ENCODE results near the gene C12orf57. TPM values are rescaled to one million over a fixed set of nuclear protein-coding genes. Genes with fewer than 3 reads are reported as not detected.

The C12orf57 gene
- total RNA-seq, 1 experiment from 2014 or later, result 158 TPM

DNA sequence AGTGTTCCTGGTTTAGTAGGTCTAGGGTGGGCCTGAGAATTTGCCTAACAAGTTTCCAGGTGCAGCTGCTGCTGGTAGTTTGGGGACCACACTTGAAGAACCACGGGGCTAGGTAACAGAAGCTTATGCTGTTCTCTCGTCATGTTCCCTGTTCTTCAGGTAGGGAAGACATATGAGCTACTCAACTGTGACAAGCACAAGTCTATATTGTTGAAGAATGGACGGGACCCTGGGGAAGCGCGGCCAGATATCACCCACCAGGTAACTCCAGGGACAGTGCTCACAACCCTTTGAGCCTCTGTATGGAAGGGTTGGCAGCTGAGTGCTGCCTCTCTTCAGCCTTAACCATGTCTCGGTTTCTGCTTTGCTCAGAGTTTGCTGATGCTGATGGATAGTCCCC lies 30.4 kb downstream of the C12orf57 start (continued):
- TF ChIP-seq, protein P1, sequence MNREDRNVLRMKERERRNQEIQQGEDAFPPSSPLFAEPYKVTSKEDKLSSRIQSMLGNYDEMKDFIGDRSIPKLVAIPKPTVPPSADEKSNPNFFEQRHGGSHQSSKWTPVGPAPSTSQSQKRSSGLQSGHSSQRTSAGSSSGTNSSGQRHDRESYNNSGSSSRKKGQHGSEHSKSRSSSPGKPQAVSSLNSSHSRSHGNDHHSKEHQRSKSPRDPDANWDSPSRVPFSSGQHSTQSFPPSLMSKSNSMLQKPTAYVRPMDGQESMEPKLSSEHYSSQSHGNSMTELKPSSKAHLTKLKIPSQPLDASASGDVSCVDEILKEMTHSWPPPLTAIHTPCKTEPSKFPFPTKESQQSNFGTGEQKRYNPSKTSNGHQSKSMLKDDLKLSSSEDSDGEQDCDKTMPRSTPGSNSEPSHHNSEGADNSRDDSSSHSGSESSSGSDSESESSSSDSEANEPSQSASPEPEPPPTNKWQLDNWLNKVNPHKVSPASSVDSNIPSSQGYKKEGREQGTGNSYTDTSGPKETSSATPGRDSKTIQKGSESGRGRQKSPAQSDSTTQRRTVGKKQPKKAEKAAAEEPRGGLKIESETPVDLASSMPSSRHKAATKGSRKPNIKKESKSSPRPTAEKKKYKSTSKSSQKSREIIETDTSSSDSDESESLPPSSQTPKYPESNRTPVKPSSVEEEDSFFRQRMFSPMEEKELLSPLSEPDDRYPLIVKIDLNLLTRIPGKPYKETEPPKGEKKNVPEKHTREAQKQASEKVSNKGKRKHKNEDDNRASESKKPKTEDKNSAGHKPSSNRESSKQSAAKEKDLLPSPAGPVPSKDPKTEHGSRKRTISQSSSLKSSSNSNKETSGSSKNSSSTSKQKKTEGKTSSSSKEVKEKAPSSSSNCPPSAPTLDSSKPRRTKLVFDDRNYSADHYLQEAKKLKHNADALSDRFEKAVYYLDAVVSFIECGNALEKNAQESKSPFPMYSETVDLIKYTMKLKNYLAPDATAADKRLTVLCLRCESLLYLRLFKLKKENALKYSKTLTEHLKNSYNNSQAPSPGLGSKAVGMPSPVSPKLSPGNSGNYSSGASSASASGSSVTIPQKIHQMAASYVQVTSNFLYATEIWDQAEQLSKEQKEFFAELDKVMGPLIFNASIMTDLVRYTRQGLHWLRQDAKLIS (CRISPR knock-in tag; IDR thresholded peaks at IDR 0.05; ENCODE audit: borderline replicate concordance), result no peak

DNA sequence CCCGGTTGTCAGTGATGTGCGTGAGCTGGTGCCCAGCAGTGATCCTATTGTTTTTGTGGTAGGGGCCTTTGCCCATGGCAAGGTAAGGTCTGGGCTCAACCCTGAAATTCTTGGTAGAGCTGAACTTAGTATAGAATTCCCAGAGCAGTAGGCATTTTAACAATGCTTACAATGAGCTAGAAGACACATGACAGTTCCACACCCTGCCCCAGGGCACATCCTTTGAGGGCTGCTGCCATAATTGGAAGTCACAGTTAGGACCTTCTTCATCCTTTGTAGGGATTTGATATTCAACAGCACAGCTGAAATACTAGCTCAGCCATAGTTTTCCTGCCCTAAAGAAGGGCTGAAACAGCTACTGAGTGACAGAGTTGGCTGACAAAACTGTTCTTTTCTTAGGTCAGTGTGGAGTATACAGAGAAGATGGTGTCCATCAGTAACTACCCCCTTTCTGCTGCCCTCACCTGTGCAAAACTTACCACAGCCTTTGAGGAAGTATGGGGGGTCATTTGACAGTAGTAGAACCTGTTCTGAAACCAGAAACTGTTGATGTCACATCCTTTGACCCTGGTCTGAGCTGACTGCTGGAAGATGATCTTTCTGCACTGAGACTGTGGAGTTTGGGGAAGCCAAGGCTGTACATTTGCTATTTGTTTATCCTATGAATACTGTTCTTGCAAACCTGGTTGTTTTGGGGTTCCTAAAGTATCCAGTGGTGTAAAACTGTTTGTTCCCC lies 31.6 kb downstream of the C12orf57 start:
- Mint-ChIP-seq H3K4me3 (no peak overlapping the region), H3K27me3 (ENCODE audit: low read depth) (no peaks in the 10 kb centered on the region), H3K4me1 (peaks cover 10% of the 10 kb centered on the region), H3K27ac (no peak overlapping the region), H3K9me3 (no peaks in the 10 kb centered on the region), H3K36me3 (peaks cover 60% of the 10 kb centered on the region)
- CTCF ChIA-PET, result interaction anchor here (1.2 to 1.8 kb wide), 3 partner anchors 13 to 103 kb away, joined by 4 to 5 read pairs (median 4); partner anchors contain the start of gene SPSB2
- POLR2A ChIA-PET, result interaction anchor here (0.7 to 1.2 kb wide), 3 partner anchors 30 to 102 kb away, joined by 3 read pairs; partner anchors contain the start of genes LPCAT3 and SPSB2
- DNase-seq (ENCODE audit: low spot score), result no peak
- ATAC-seq, result no peak
- TF ChIP-seq, protein P2, sequence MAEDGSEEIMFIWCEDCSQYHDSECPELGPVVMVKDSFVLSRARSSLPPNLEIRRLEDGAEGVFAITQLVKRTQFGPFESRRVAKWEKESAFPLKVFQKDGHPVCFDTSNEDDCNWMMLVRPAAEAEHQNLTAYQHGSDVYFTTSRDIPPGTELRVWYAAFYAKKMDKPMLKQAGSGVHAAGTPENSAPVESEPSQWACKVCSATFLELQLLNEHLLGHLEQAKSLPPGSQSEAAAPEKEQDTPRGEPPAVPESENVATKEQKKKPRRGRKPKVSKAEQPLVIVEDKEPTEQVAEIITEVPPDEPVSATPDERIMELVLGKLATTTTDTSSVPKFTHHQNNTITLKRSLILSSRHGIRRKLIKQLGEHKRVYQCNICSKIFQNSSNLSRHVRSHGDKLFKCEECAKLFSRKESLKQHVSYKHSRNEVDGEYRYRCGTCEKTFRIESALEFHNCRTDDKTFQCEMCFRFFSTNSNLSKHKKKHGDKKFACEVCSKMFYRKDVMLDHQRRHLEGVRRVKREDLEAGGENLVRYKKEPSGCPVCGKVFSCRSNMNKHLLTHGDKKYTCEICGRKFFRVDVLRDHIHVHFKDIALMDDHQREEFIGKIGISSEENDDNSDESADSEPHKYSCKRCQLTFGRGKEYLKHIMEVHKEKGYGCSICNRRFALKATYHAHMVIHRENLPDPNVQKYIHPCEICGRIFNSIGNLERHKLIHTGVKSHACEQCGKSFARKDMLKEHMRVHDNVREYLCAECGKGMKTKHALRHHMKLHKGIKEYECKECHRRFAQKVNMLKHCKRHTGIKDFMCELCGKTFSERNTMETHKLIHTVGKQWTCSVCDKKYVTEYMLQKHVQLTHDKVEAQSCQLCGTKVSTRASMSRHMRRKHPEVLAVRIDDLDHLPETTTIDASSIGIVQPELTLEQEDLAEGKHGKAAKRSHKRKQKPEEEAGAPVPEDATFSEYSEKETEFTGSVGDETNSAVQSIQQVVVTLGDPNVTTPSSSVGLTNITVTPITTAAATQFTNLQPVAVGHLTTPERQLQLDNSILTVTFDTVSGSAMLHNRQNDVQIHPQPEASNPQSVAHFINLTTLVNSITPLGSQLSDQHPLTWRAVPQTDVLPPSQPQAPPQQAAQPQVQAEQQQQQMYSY (CRISPR knock-in tag; IDR thresholded peaks at IDR 0.05), result no peak
- TF ChIP-seq CREM (CRISPR knock-in tag; IDR thresholded peaks at IDR 0.05) (no peak), ZSCAN18 (CRISPR knock-in tag; IDR thresholded peaks at IDR 0.05) (no peak), NR1H2 (CRISPR knock-in tag; IDR thresholded peaks at IDR 0.05) (no peak), TEAD1 (CRISPR knock-in tag; IDR thresholded peaks at IDR 0.05) (no peak), ZNF416 (CRISPR knock-in tag; IDR thresholded peaks at IDR 0.05) (no peak), ZNF219 (CRISPR knock-in tag; IDR thresholded peaks at IDR 0.05; ENCODE audit: borderline replicate concordance) (no peak), NR2C2 (CRISPR knock-in tag; IDR thresholded peaks at IDR 0.05) (no peak), ATF3 (CRISPR knock-in tag; conservative IDR thresholded peaks at IDR 0.05) (no peak), KAT7 (CRISPR knock-in tag; IDR thresholded peaks at IDR 0.05; ENCODE audit: borderline replicate concordance) (no peak), ZNF512 (CRISPR knock-in tag; IDR thresholded peaks at IDR 0.05; ENCODE audit: borderline replicate concordance) (no peak), ZBTB21 (CRISPR knock-in tag; IDR thresholded peaks at IDR 0.05; ENCODE audit: borderline replicate concordance) (no peak), CREB1 (CRISPR knock-in tag; IDR thresholded peaks at IDR 0.05) (no peak)
- TF ChIP-seq, protein P3, sequence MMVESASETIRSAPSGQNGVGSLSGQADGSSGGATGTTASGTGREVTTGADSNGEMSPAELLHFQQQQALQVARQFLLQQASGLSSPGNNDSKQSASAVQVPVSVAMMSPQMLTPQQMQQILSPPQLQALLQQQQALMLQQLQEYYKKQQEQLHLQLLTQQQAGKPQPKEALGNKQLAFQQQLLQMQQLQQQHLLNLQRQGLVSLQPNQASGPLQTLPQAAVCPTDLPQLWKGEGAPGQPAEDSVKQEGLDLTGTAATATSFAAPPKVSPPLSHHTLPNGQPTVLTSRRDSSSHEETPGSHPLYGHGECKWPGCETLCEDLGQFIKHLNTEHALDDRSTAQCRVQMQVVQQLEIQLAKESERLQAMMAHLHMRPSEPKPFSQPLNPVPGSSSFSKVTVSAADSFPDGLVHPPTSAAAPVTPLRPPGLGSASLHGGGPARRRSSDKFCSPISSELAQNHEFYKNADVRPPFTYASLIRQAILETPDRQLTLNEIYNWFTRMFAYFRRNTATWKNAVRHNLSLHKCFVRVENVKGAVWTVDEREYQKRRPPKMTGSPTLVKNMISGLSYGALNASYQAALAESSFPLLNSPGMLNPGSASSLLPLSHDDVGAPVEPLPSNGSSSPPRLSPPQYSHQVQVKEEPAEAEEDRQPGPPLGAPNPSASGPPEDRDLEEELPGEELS (CRISPR knock-in tag; IDR thresholded peaks at IDR 0.05), result no peak
- TF ChIP-seq, protein P1 (CRISPR knock-in tag; IDR thresholded peaks at IDR 0.05; ENCODE audit: borderline replicate concordance), result no peak
- TF ChIP-seq, protein P4, sequence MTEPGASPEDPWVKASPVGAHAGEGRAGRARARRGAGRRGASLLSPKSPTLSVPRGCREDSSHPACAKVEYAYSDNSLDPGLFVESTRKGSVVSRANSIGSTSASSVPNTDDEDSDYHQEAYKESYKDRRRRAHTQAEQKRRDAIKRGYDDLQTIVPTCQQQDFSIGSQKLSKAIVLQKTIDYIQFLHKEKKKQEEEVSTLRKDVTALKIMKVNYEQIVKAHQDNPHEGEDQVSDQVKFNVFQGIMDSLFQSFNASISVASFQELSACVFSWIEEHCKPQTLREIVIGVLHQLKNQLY (CRISPR knock-in tag; IDR thresholded peaks at IDR 0.05), result no peak
